LNCaP clone FGC (cell line): ENCODE measurements around the gene KLK8.

Experiments used
- DNase-seq: peaks from one replicate; pipeline ENCODE4 v3.0.0-alpha.2; 2011; ENCODE audit warnings: low read depth
- H3K4me3 ChIP-seq: 2 replicates; pipeline ENCODE4 v1.5.1; 2011; ENCODE audit warnings: mild to moderate bottlenecking, low read depth, low read length, control low read depth
- CTCF ChIP-seq: IDR thresholded peaks from 2 replicates; pipeline ENCODE4 v1.5.1; 2012; ENCODE audit warnings: mild to moderate bottlenecking; ENCODE audit not compliant: control insufficient read depth, insufficient read depth; ENCODE audit errors: extremely low read depth

The KLK8 gene

GRCh38 chr19:51001515-51001914 is at the start of gene KLK8:
TSS of gene KLK8 (minus strand) at chr19:51001604. CDS start at chr19:51001167, 437 bp downstream.
- TF ChIP-seq CTCF: no peak
- no peak for DNase-seq
- no peak within 1 kb of the TSS for H3K4me3 ChIP-seq

GRCh38 chr19:51047031-51047335 is 45.6 kb upstream of the KLK8 start:
- TF ChIP-seq CTCF: no peak
- H3K4me3 ChIP-seq: no peak overlapping the region
- DNase-seq: no peak

GRCh38 chr19:51044327-51044726 is 42.9 kb upstream of the KLK8 start:
- no peak for DNase-seq
- no peak for TF ChIP-seq CTCF
- H3K4me3 ChIP-seq: no peak overlapping the region

- DNase-seq: no peak
- no peak for TF ChIP-seq CTCF
Observed at GRCh38 chr19:51043497-51043896, 42.1 kb upstream of the KLK8 start.

GRCh38 chr19:51040151-51040550 is 38.7 kb upstream of the KLK8 start:
- no peak for DNase-seq
- no peak for TF ChIP-seq CTCF
- H3K4me3 ChIP-seq: no peak overlapping the region

More at GRCh38 chr19:51043497-51043896, 42.1 kb upstream of the KLK8 start:
- no peak overlapping the region for H3K4me3 ChIP-seq

- no peak for TF ChIP-seq CTCF
- DNase-seq: no peak
- no peak overlapping the region for H3K4me3 ChIP-seq
Observed at GRCh38 chr19:51036519-51036918, 35.1 kb upstream of the KLK8 start.

GRCh38 chr19:51034704-51035103 is 33.3 kb upstream of the KLK8 start, which contains the start of gene KLK12:
TSS of gene KLK12 (minus strand) at chr19:51035002. CDS start at chr19:51034621, 381 bp downstream.
- DNase-seq: no peak
- no peak within 1 kb of the TSS for H3K4me3 ChIP-seq
- TF ChIP-seq CTCF: no peak
